ENCODE results near the gene SGO2.

DNA sequence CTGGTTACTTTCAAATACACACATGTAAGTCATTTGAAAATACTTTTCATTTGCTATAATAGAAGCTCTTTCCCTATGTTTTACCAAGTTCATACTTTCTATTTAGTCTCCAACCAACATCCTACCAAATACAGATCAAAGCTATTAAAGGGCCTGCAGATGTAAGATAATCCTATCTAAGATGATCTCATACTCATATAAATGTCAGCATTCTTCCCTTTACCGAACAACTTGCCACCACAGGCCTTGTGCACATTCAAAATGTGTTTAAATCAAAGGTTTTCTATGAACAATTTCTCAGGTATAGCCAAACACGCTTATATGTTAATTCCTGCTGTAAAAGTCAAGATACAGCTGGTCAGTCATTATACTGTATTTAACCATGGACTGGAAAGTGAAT lies 39.5 kb upstream of the SGO2 start:
- no peak for TF ChIP-seq POLR2AphosphoS2 (IDR thresholded peaks at IDR 0.05; ENCODE audit: low read length)
- TF ChIP-seq, protein P1, sequence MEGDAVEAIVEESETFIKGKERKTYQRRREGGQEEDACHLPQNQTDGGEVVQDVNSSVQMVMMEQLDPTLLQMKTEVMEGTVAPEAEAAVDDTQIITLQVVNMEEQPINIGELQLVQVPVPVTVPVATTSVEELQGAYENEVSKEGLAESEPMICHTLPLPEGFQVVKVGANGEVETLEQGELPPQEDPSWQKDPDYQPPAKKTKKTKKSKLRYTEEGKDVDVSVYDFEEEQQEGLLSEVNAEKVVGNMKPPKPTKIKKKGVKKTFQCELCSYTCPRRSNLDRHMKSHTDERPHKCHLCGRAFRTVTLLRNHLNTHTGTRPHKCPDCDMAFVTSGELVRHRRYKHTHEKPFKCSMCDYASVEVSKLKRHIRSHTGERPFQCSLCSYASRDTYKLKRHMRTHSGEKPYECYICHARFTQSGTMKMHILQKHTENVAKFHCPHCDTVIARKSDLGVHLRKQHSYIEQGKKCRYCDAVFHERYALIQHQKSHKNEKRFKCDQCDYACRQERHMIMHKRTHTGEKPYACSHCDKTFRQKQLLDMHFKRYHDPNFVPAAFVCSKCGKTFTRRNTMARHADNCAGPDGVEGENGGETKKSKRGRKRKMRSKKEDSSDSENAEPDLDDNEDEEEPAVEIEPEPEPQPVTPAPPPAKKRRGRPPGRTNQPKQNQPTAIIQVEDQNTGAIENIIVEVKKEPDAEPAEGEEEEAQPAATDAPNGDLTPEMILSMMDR (IDR thresholded peaks at IDR 0.05 in 2 of 3, conservative IDR thresholded peaks at IDR 0.05 in 1 of 3; ENCODE audit: insufficient read depth in 2 of 3, low read depth in 1 of 3, low read length in 3 of 3) = no peak
- no peak for TF ChIP-seq KDM1A (IDR thresholded peaks at IDR 0.05)
- TF ChIP-seq, protein P2, sequence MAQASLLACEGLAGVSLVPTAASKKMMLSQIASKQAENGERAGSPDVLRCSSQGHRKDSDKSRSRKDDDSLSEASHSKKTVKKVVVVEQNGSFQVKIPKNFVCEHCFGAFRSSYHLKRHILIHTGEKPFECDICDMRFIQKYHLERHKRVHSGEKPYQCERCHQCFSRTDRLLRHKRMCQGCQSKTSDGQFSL (CRISPR knock-in tag; IDR thresholded peaks at IDR 0.05) = no peak
- TF ChIP-seq, protein P2 (tag; IDR thresholded peaks at IDR 0.05) = no peak
- no peak for TF ChIP-seq ZFX (CRISPR knock-in tag; IDR thresholded peaks at IDR 0.05)

Measured in K562 (cell line).